H9 (cell line): ENCODE data around the gene IFIT1B. TPM values are rescaled to one million over a fixed set of nuclear protein-coding genes. Genes with fewer than 3 reads are reported as not detected.

ENCODE experiments used
- DNase-seq: peaks from one replicate; pipeline ENCODE4 v3.0.0-alpha.2; 2017
- H2AFZ ChIP-seq: one replicate; pipeline ENCODE4 v1.6.1; 2013; ENCODE audit warnings: mild to moderate bottlenecking, low read length, control low read depth, moderate library complexity
- H2AK5ac ChIP-seq: 2 replicates; pipeline ENCODE4 v1.6.1; 2013; ENCODE audit warnings: low read length, control low read depth, mixed read lengths; ENCODE audit not compliant: insufficient read length
- H2BK120ac ChIP-seq: one replicate; pipeline ENCODE4 v1.6.1; 2013; ENCODE audit warnings: low read depth, mild to moderate bottlenecking, low read length, control low read depth, inconsistent platforms; ENCODE audit not compliant: poor library complexity, severe bottlenecking
- H2BK12ac ChIP-seq: 2 replicates; pipeline ENCODE4 v1.6.1; 2013; ENCODE audit warnings: low read length, control low read depth, mixed read lengths, low read depth; ENCODE audit not compliant: insufficient read length
- H2BK15ac ChIP-seq: 2 replicates; pipeline ENCODE4 v1.6.1; 2013; ENCODE audit warnings: low read depth, low read length, control low read depth
- H2BK20ac ChIP-seq: one replicate; pipeline ENCODE4 v1.6.1; 2013; ENCODE audit warnings: low read depth, mild to moderate bottlenecking, low read length, control low read depth, inconsistent platforms; ENCODE audit not compliant: poor library complexity, severe bottlenecking
- H2BK5ac ChIP-seq: 2 replicates; pipeline ENCODE4 v1.6.1; 2013; ENCODE audit warnings: low read length, control low read depth, mixed read lengths; ENCODE audit not compliant: insufficient read length
- H3K14ac ChIP-seq: 2 replicates; pipeline ENCODE4 v1.6.1; 2013; ENCODE audit warnings: low read length, control low read depth; ENCODE audit not compliant: insufficient read depth
- H3K18ac ChIP-seq: 2 replicates; pipeline ENCODE4 v1.6.1; 2013; ENCODE audit warnings: low read depth, mild to moderate bottlenecking, mixed read lengths, low read length, control low read depth; ENCODE audit not compliant: insufficient read length
- H3K23ac ChIP-seq: 2 replicates; pipeline ENCODE4 v1.6.1; 2013; ENCODE audit warnings: low read length, control low read depth, mixed read lengths, low read depth; ENCODE audit not compliant: insufficient read length
- H3K23me2 ChIP-seq: 2 replicates; pipeline ENCODE4 v1.6.1; 2013; ENCODE audit warnings: low read depth, mild to moderate bottlenecking, mixed read lengths, low read length, control low read depth; ENCODE audit not compliant: insufficient read length, poor library complexity, severe bottlenecking
- H3K27ac ChIP-seq: 2 replicates; pipeline ENCODE4 v1.5.1; 2013; ENCODE audit warnings: low read length, control low read depth, mixed read lengths, low read depth; ENCODE audit not compliant: insufficient read length
- H3K27me3 ChIP-seq: 2 replicates; pipeline ENCODE4 v1.6.1; 2013; ENCODE audit warnings: low read length, control low read depth, inconsistent platforms; ENCODE audit not compliant: insufficient read depth
- H3K4ac ChIP-seq: 2 replicates; pipeline ENCODE4 v1.6.1; 2013; ENCODE audit warnings: low read depth, mild to moderate bottlenecking, control low read depth, inconsistent platforms, low read length, moderate library complexity
- H3K4me1 ChIP-seq: 2 replicates; pipeline ENCODE4 v1.6.1; 2013; ENCODE audit warnings: low read length, control low read depth, inconsistent platforms; ENCODE audit not compliant: insufficient read depth
- H3K4me2 ChIP-seq: 2 replicates; pipeline ENCODE4 v1.6.1; 2013; ENCODE audit warnings: low read length, control low read depth, mixed read lengths; ENCODE audit not compliant: insufficient read length, insufficient read depth
- H3K56ac ChIP-seq: 2 replicates; pipeline ENCODE4 v1.6.1; 2013; ENCODE audit warnings: low read depth, mild to moderate bottlenecking, mixed read lengths, low read length, control low read depth; ENCODE audit not compliant: insufficient read length
- H3K79me1 ChIP-seq: 2 replicates; pipeline ENCODE4 v1.6.1; 2013; ENCODE audit warnings: low read depth, mild to moderate bottlenecking, moderate library complexity, low read length, control low read depth, inconsistent platforms; ENCODE audit not compliant: insufficient read depth, poor library complexity, severe bottlenecking
- H3K79me2 ChIP-seq: 2 replicates; pipeline ENCODE4 v1.6.1; 2013; ENCODE audit warnings: low read length, control low read depth, inconsistent platforms; ENCODE audit not compliant: insufficient read depth
- H3K9ac ChIP-seq: 2 replicates; pipeline ENCODE4 v1.6.1; 2013; ENCODE audit warnings: low read length, control low read depth, mixed read lengths; ENCODE audit not compliant: insufficient read length; ENCODE audit errors: extremely low read depth
- H3K9me3 ChIP-seq: one replicate; pipeline ENCODE4 v1.6.1; 2013; ENCODE audit warnings: low read depth, low read length, inconsistent platforms; ENCODE audit not compliant: control insufficient read depth
- H3T11ph ChIP-seq: one replicate; pipeline ENCODE4 v1.6.1; 2013; ENCODE audit warnings: mild to moderate bottlenecking, low read length, control low read depth, inconsistent platforms
- H4K20me1 ChIP-seq: one replicate; pipeline ENCODE4 v1.6.1; 2013; ENCODE audit not compliant: control insufficient read depth, insufficient read length, insufficient read depth
- H4K5ac ChIP-seq: 2 replicates; pipeline ENCODE4 v1.6.1; 2013; ENCODE audit warnings: low read depth, mild to moderate bottlenecking, mixed read lengths, low read length, control low read depth; ENCODE audit not compliant: insufficient read length
- H4K8ac ChIP-seq: replicated peaks from 2 replicates; pipeline ENCODE4 v1.6.1; 2013; ENCODE audit warnings: low read length, control low read depth, mixed read lengths, low read depth; ENCODE audit not compliant: insufficient read length
- H4K91ac ChIP-seq: 2 replicates; pipeline ENCODE4 v1.6.1; 2013; ENCODE audit warnings: low read depth, mild to moderate bottlenecking, moderate library complexity, mixed read lengths, low read length, control low read depth; ENCODE audit not compliant: insufficient read length
- H3K27ac Mint-ChIP-seq, 3 experiments: 2 replicates in 2 of 3; 3 replicates in 1 of 3; pipeline ENCODE4 v1.8.0; 2020 to 2021; ENCODE audit warnings: mixed read lengths in 3 of 3, mild to moderate bottlenecking in 1 of 3, moderate library complexity in 1 of 3
- H3K27me3 Mint-ChIP-seq: 2 replicates; pipeline ENCODE4 v1.8.0; 2021; ENCODE audit warnings: low read depth, mild to moderate bottlenecking, moderate library complexity, mixed read lengths
- H3K36me3 Mint-ChIP-seq, 3 experiments: 2 replicates in 2 of 3; 3 replicates in 1 of 3; pipeline ENCODE4 v1.8.0; 2020 to 2021; ENCODE audit warnings: low read depth in 3 of 3, mixed read lengths in 3 of 3; ENCODE audit not compliant: insufficient read depth in 1 of 3
- H3K4me1 Mint-ChIP-seq, 2 experiments: 2 replicates each; pipeline ENCODE4 v1.8.0; 2020; ENCODE audit warnings: mixed read lengths in 2 of 2
- H3K4me3 Mint-ChIP-seq, 2 experiments: 2 replicates in 1 of 2; 3 replicates in 1 of 2; pipeline ENCODE4 v1.8.0; 2020 to 2021; ENCODE audit warnings: mild to moderate bottlenecking in 2 of 2, mixed read lengths in 2 of 2, moderate library complexity in 1 of 2
- H3K9me3 Mint-ChIP-seq, 2 experiments: 2 replicates in 1 of 2; 3 replicates in 1 of 2; pipeline ENCODE4 v1.8.0; 2020; ENCODE audit warnings: mild to moderate bottlenecking in 2 of 2, mixed read lengths in 2 of 2, moderate library complexity in 1 of 2
- WGBS: extraction: QIAGEN DNeasy Blood & Tissue Kit; methylation state at CpG from one replicate; pipeline ENCODE4 v1.1.7; 2013; ENCODE audit warnings: missing lambda C conversion rate, low lambda C conversion rate, mixed read lengths; ENCODE audit not compliant: insufficient read length; ENCODE audit errors: extremely low coverage; 5-methylcytosine and 5-hydroxymethylcytosine counted together
- total RNA-seq: library from RNA; stranded (reverse); gene quantifications from 2 replicates; pipeline ENCODE4 v1.2.1, GENCODE V29; 2021
- TF ChIP-seq, protein P1 (sequence below): fragments of 200-600 bp; sonication (generic); conservative IDR thresholded peaks from 3 replicates; pipeline ENCODE4 v1.8.0; 2021; ENCODE audit warnings: antibody characterized with exemption, mild to moderate bottlenecking

Gene IFIT1B
- total RNA-seq, 1 experiment from 2014 or later = not detected

DNA sequence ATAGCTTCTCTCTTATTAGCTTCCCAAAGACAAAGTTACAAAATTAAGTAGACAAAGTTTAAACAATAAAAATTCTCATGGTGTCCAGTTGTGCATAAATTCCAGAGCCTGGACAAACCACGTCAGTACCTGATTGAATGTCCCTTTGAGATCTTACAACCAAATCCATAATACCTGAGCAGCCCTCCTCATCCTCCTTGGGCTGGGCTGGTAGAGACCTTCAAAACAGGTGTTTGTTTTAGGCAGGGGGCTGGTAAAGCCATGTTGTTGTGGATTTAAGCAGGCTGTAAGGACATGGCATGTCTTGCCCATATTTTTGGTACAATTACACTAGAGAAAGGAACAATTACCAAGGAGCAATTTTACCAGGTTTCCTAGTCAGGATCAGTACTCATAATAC lies 38.6 kb downstream of the IFIT1B start:
- Histone ChIP-seq H2BK5ac (no peak overlapping the region), H3K79me1 (no peaks in the 10 kb centered on the region), H4K91ac (no peak overlapping the region), H3K18ac (no peak overlapping the region), H4K20me1 (no peaks in the 10 kb centered on the region), H3K4me2 (no peak overlapping the region), H3K14ac (no peak overlapping the region), H3K27me3 (peaks cover 2% of the 10 kb centered on the region; the same call in 1 of the 2 replicates), H4K5ac (no peak overlapping the region), H3K23ac (no peak overlapping the region), H3K79me2 (no peaks in the 10 kb centered on the region), H2BK20ac (no peak overlapping the region), H3K23me2 (peaks cover 9% of the 10 kb centered on the region), H2AFZ (no peak overlapping the region), H3K4me1 (no peaks in the 10 kb centered on the region; the same call in 1 of the 2 replicates), H2BK120ac (no peak overlapping the region), H2BK12ac (no peak overlapping the region), H2AK5ac (no peak overlapping the region), H2BK15ac (no peak overlapping the region), H3K56ac (no peak overlapping the region), H3K9ac (no peak overlapping the region), H3K4ac (no peak overlapping the region), H3K9me3 (no peaks in the 10 kb centered on the region), H3K27ac (no peak overlapping the region), H4K8ac (no peak overlapping the region), H3T11ph (no peak overlapping the region)
- Mint-ChIP-seq H3K36me3 (peaks cover 3 to 11% (median 9%) of the 10 kb centered on the region in 3 experiments; a peak in 6 of 7 replicates), H3K4me3 (no peak overlapping the region), H3K4me1 (peaks cover 19 to 27% of the 10 kb centered on the region in 2 experiments), H3K27ac (no peak overlapping the region), H3K27me3 (peaks cover 27% of the 10 kb centered on the region), H3K9me3 (peaks cover 1 to 9% of the 10 kb centered on the region in 2 experiments; a peak in 3 of 5 replicates)
- WGBS = no CpG with 5 or more reads among the region's 1 CpG
- DNase-seq = no peak
- TF ChIP-seq, protein P1, sequence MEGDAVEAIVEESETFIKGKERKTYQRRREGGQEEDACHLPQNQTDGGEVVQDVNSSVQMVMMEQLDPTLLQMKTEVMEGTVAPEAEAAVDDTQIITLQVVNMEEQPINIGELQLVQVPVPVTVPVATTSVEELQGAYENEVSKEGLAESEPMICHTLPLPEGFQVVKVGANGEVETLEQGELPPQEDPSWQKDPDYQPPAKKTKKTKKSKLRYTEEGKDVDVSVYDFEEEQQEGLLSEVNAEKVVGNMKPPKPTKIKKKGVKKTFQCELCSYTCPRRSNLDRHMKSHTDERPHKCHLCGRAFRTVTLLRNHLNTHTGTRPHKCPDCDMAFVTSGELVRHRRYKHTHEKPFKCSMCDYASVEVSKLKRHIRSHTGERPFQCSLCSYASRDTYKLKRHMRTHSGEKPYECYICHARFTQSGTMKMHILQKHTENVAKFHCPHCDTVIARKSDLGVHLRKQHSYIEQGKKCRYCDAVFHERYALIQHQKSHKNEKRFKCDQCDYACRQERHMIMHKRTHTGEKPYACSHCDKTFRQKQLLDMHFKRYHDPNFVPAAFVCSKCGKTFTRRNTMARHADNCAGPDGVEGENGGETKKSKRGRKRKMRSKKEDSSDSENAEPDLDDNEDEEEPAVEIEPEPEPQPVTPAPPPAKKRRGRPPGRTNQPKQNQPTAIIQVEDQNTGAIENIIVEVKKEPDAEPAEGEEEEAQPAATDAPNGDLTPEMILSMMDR = no peak
